Upper lobe of left lung (tissue), 4 donors: ENCODE data around the gene DTNB.

Source experiments
- POLR2A ChIP-seq, 4 donors: fragments of 450-650 bp; IDR thresholded peaks; one replicate each; pipeline ENCODE4 v1.5.1; 2016 to 2017; ENCODE audit warnings: antibody characterized with exemption in 4 of 4, mild to moderate bottlenecking in 2 of 4
- TF ChIP-seq, protein P1 (sequence below), 6 experiments: fragments of 450-650 bp in 4 of 6; fragments of 200-600 bp in 2 of 6; sonication (generic) in 2 of 6; IDR thresholded peaks; one replicate each; pipeline ENCODE4 v1.5.1; 2016 to 2019; ENCODE audit warnings: antibody characterized with exemption in 6 of 6

DNA sequence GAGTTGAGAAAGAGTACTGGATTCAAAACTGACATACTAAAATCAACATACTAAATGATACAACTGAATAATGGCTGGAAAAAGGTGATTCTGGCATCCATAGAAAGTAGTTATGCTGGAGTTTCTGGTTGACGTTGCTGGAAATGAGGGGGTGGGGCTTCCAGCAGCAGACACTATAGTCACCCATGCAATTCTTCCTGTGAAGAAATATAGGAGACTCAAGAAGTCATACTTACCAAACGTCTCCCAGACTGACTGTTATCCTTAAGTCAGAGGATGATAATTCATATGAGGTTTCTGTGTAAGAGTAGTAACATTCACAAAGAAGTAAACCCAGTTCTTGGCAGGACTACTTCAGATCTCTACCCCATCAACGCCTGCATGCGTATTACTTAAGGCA, 23.6 kb downstream of the DTNB start:
- TF ChIP-seq, protein P1, sequence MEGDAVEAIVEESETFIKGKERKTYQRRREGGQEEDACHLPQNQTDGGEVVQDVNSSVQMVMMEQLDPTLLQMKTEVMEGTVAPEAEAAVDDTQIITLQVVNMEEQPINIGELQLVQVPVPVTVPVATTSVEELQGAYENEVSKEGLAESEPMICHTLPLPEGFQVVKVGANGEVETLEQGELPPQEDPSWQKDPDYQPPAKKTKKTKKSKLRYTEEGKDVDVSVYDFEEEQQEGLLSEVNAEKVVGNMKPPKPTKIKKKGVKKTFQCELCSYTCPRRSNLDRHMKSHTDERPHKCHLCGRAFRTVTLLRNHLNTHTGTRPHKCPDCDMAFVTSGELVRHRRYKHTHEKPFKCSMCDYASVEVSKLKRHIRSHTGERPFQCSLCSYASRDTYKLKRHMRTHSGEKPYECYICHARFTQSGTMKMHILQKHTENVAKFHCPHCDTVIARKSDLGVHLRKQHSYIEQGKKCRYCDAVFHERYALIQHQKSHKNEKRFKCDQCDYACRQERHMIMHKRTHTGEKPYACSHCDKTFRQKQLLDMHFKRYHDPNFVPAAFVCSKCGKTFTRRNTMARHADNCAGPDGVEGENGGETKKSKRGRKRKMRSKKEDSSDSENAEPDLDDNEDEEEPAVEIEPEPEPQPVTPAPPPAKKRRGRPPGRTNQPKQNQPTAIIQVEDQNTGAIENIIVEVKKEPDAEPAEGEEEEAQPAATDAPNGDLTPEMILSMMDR (IDR thresholded peaks at IDR 0.05), result no peak
- TF ChIP-seq POLR2A (IDR thresholded peaks at IDR 0.05), result no peak
